PC-9 (cell line): ENCODE measurements around the gene CHRM1.

Source experiments
- CTCF ChIP-seq: fragments of 200-600 bp; sonication (generic); conservative IDR thresholded peaks from 2 replicates; pipeline ENCODE4 v1.6.1; 2017; ENCODE audit warnings: mixed run types, antibody characterized with exemption, mild to moderate bottlenecking, moderate library complexity
- EZH2 ChIP-seq: fragments of 200-600 bp; sonication (generic); IDR thresholded peaks from 2 replicates; pipeline ENCODE4 v1.8.0; 2017; ENCODE audit warnings: antibody characterized with exemption, low read depth

GRCh38 chr11:62933285-62933684 lies 12.1 kb upstream of the CHRM1 start:
- TF ChIP-seq EZH2 (no peak), CTCF (no peak)
